IMR-90 (cell line): ENCODE data around the gene EHBP1. TPM values are rescaled to one million over a fixed set of nuclear protein-coding genes. Genes with fewer than 3 reads are reported as not detected.

Experiments used
- ATAC-seq: fragments of 200-7000 bp; cut with Tn5 transposase; 2 replicates; pipeline ENCODE4 v1.9.1; 2020; ENCODE audit warnings: low read depth, mild to moderate bottlenecking, moderate library complexity
- BruUV-seq: library from RNA; stranded (reverse); fragments of 400-500 nt; replicated peaks from 2 replicates; lab custom pipeline; 2021; lab: Mats Ljungman, UMichigan
- CTCF ChIA-PET: fragments of 300-600 bp; formaldehyde crosslinking; extraction: SDS; loops from one replicate; lab custom pipeline; 2021; ENCODE audit warnings: antibody characterized with exemption; lab: Yijun Ruan, JAX
- POLR2A ChIA-PET: fragments of 300-600 bp; sonication (Branson Sonifier 250); formaldehyde crosslinking; loops from one replicate; lab custom pipeline; 2022; ENCODE audit warnings: antibody characterized with exemption; ENCODE audit not compliant: unreplicated experiment; lab: Charles Lee
- DNase-seq: peaks from one replicate; pipeline ENCODE4 v3.0.0; 2013
- H2AFZ ChIP-seq: replicated peaks from 2 replicates; pipeline ENCODE3; 2013; ENCODE audit warnings: low read length, mild to moderate bottlenecking; ENCODE audit not compliant: poor library complexity
- H2AK5ac ChIP-seq: 2 replicates; pipeline ENCODE4 v1.6.1; 2013; ENCODE audit warnings: low read depth, low read length, inconsistent platforms
- H2AK9ac ChIP-seq: replicated peaks from 2 replicates; pipeline ENCODE3; 2013; ENCODE audit warnings: mild to moderate bottlenecking, low read depth, low read length, moderate library complexity; ENCODE audit not compliant: poor library complexity
- H2BK120ac ChIP-seq: 2 replicates; pipeline ENCODE4 v1.6.1; 2013; ENCODE audit warnings: low read depth, low read length, inconsistent platforms
- H2BK15ac ChIP-seq: 3 replicates; pipeline ENCODE4 v1.6.1; 2013; ENCODE audit warnings: low read depth, low read length, inconsistent platforms
- H2BK20ac ChIP-seq: 2 replicates; pipeline ENCODE4 v1.6.1; 2013; ENCODE audit warnings: low read depth, mild to moderate bottlenecking, inconsistent platforms, low read length, moderate library complexity
- H2BK5ac ChIP-seq: 2 replicates; pipeline ENCODE4 v1.6.1; 2013; ENCODE audit warnings: mild to moderate bottlenecking, low read depth, low read length, inconsistent platforms; ENCODE audit not compliant: poor library complexity, severe bottlenecking
- H3K14ac ChIP-seq: replicated peaks from 2 replicates; pipeline ENCODE4 v1.6.1; 2013; ENCODE audit warnings: low read depth, low read length, inconsistent platforms
- H3K18ac ChIP-seq: 2 replicates; pipeline ENCODE4 v1.6.1; 2013; ENCODE audit warnings: low read depth, low read length, control low read depth
- H3K23ac ChIP-seq: 2 replicates; pipeline ENCODE4 v1.6.1; 2013; ENCODE audit warnings: low read depth, low read length, inconsistent platforms
- H3K27ac ChIP-seq: 2 replicates; pipeline ENCODE4 v1.5.1; 2013; ENCODE audit warnings: mild to moderate bottlenecking, control low read depth, low read length; ENCODE audit not compliant: insufficient read depth
- H3K27me3 ChIP-seq: 2 replicates; pipeline ENCODE4 v1.6.1; 2013; ENCODE audit warnings: low read length; ENCODE audit not compliant: control insufficient read depth, insufficient read depth
- H3K36me3 ChIP-seq: 2 replicates; pipeline ENCODE4 v1.6.1; 2013; ENCODE audit warnings: low read length, mixed read lengths; ENCODE audit not compliant: control insufficient read depth, insufficient read depth
- H3K4ac ChIP-seq: 2 replicates; pipeline ENCODE4 v1.6.1; 2013; ENCODE audit warnings: low read depth, low read length, inconsistent platforms
- H3K4me1 ChIP-seq: 2 replicates; pipeline ENCODE4 v1.6.1; 2013; ENCODE audit warnings: low read length, mixed read lengths; ENCODE audit not compliant: control insufficient read depth, insufficient read depth
- H3K4me2 ChIP-seq: 2 replicates; pipeline ENCODE4 v1.6.1; 2013; ENCODE audit warnings: low read depth, mild to moderate bottlenecking, control low read depth, low read length, moderate library complexity
- H3K4me3 ChIP-seq: 2 replicates; pipeline ENCODE4 v1.5.1; 2013; ENCODE audit warnings: low read depth, mild to moderate bottlenecking, control low read depth, low read length, moderate library complexity; ENCODE audit not compliant: insufficient read depth
- H3K56ac ChIP-seq: 2 replicates; pipeline ENCODE4 v1.6.1; 2013; ENCODE audit warnings: low read length, inconsistent platforms; ENCODE audit not compliant: insufficient read depth; ENCODE audit errors: extremely low read depth
- H3K79me1 ChIP-seq, 2 experiments: 2 replicates each; pipeline ENCODE4 v1.6.1; 2013; ENCODE audit warnings: low read length in 2 of 2, inconsistent platforms in 1 of 2, low read depth in 1 of 2
- H3K9ac ChIP-seq: 2 replicates; pipeline ENCODE4 v1.6.1; 2013; ENCODE audit warnings: low read depth, low read length, control low read depth
- H3K9me1 ChIP-seq: 2 replicates; pipeline ENCODE4 v1.6.1; 2013; ENCODE audit warnings: low read length, inconsistent platforms; ENCODE audit not compliant: insufficient read depth
- H3K9me3 ChIP-seq: 2 replicates; pipeline ENCODE4 v1.6.1; 2013; ENCODE audit warnings: low read length; ENCODE audit not compliant: control insufficient read depth, insufficient read depth
- H4K20me1 ChIP-seq: 2 replicates; pipeline ENCODE4 v1.6.1; 2013; ENCODE audit warnings: low read length, inconsistent platforms; ENCODE audit not compliant: insufficient read depth
- H4K5ac ChIP-seq: 2 replicates; pipeline ENCODE4 v1.6.1; 2013; ENCODE audit warnings: mild to moderate bottlenecking, low read depth, low read length, control low read depth
- H4K8ac ChIP-seq, 2 experiments: 2 replicates each; pipeline ENCODE4 v1.6.1; 2013; ENCODE audit warnings: low read depth in 2 of 2, low read length in 2 of 2, control low read depth in 1 of 2, inconsistent platforms in 1 of 2
- H4K91ac ChIP-seq: 2 replicates; pipeline ENCODE4 v1.6.1; 2013; ENCODE audit warnings: low read depth, low read length, inconsistent platforms; ENCODE audit not compliant: insufficient read depth
- CHD1 ChIP-seq: IDR thresholded peaks from 2 replicates; pipeline ENCODE4 v1.6.1; 2012; ENCODE audit warnings: low read depth, low read length, improper control_type of control experiment
- MAFK ChIP-seq: IDR thresholded peaks from 2 replicates; pipeline ENCODE4 v1.6.1; 2012; ENCODE audit warnings: low read depth, low read length, improper control_type of control experiment
- MAZ ChIP-seq: IDR thresholded peaks from 2 replicates; pipeline ENCODE4 v1.6.1; 2012; ENCODE audit warnings: low read depth, mild to moderate bottlenecking, low read length, improper control_type of control experiment, moderate library complexity, borderline replicate concordance
- POLR2A ChIP-seq: IDR thresholded peaks from 2 replicates; pipeline ENCODE4 v1.6.1; 2012; ENCODE audit warnings: mild to moderate bottlenecking, low read depth, low read length
- RAD21 ChIP-seq: IDR thresholded peaks from 2 replicates; pipeline ENCODE4 v1.6.1; 2012; ENCODE audit warnings: low read length, improper control_type of control experiment
- WGBS, 2 experiments: methylation state at CpG; one replicate each; pipeline versions ENCODE4 v1.1.5 to v1.1.7; 2013; ENCODE audit warnings: missing lambda C conversion rate in 2 of 2; ENCODE audit not compliant: insufficient read length in 1 of 2; ENCODE audit errors: extremely low coverage in 2 of 2; 5-methylcytosine and 5-hydroxymethylcytosine counted together
- dilution Hi-C: fragments of 300-500 bp; cut with HindIII; formaldehyde crosslinking; loops from one replicate; pipeline ENCODE4 v1.14.3; 2018; ENCODE audit warnings: low sequenced_read_pairs; ENCODE audit not compliant: unreplicated experiment
- in situ Hi-C: fragments of 300-500 bp; cut with MboI; formaldehyde crosslinking; loops from 3 replicates; pipeline ENCODE4 v1.14.3; 2019; ENCODE audit warnings: low sequenced_read_pairs, inconsistent platforms, mixed read lengths
- intact Hi-C: fragments of 100-400 bp; cut with micrococcal nuclease; formaldehyde crosslinking; loops from 2 replicates; pipeline ENCODE4 v1.10.0; 2022
- polyA plus RNA-seq, 3 experiments: library from polyadenylated mRNA; depleted of rRNA; stranded (reverse); fragments of >200 nt; gene quantifications; 2 replicates each; pipeline ENCODE4 v1.2.3, GENCODE V29; 2012; ENCODE audit warnings: low replicate concordance in 1 of 3
- total RNA-seq: library from RNA; depleted of rRNA; stranded (reverse); fragments of >200 nt; gene quantifications from 2 replicates; pipeline ENCODE4 v1.2.3, GENCODE V29; 2012
- TF ChIP-seq, protein P1 (sequence below): fragments of 150-350 bp; IDR thresholded peaks from 2 replicates; pipeline ENCODE4 v1.6.1; 2016; ENCODE audit warnings: low read depth, mild to moderate bottlenecking, low read length, moderate library complexity, borderline replicate concordance

Gene EHBP1
- total and polyA plus RNA-seq, 2 of the 4 experiments (the other 2 are of a cell fraction): 28.3 to 44.4 TPM

DNA sequence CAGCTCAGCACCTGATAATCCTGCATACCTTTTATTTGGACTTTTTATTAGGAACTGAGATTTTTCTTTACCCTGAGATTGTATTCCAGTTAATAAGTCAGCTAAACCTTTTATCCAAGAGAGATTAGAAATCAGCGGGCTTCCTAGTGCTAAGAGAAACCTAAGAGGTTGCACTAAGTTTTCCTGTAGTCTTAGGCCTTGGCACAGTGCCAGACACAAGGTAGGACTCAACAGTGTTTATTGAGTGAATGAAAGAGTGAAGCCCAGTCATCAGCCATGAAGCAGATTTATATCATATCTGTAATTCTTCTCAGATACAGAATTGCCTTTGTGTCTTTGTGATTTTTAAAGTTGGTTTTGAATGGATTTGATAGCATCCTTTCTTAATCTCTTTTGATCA, 358.7 kb downstream of the EHBP1 start:
- Histone ChIP-seq H3K23ac (no peak overlapping the region), H3K9me3 (peaks cover 4% of the 10 kb centered on the region; the same call in 1 of the 2 replicates), H3K79me1 (no peaks in the 10 kb centered on the region), H2AK9ac (no peak overlapping the region), H3K9ac (no peak overlapping the region), H2BK15ac (no peak overlapping the region), H4K20me1 (no peaks in the 10 kb centered on the region), H2BK120ac (no peak overlapping the region), H2BK20ac (no peak overlapping the region), H3K4me1 (no peaks in the 10 kb centered on the region; the same call in 1 of the 2 replicates), H3K4me3 (no peak overlapping the region), H2AK5ac (no peak overlapping the region), H4K5ac (no peak overlapping the region), H3K27ac (no peak overlapping the region), H3K4ac (no peak overlapping the region), H3K18ac (no peak overlapping the region), H3K4me2 (no peak overlapping the region), H3K14ac (no peak overlapping the region), H3K56ac (no peak overlapping the region), H3K27me3 (peaks cover 35% of the 10 kb centered on the region), H2AFZ (no peak overlapping the region), H2BK5ac (no peak overlapping the region), H3K36me3 (no peaks in the 10 kb centered on the region), H4K8ac (no peak overlapping the region), H3K9me1 (no peaks in the 10 kb centered on the region), H4K91ac (no peak overlapping the region)
- in situ Hi-C loops: no loop called here
- ATAC-seq (no peak), DNase-seq (no peak)
- no peak for TF ChIP-seq RAD21
- no peak for TF ChIP-seq CHD1
- TF ChIP-seq MAFK: no peak
- no peak for TF ChIP-seq POLR2A
- no peak for TF ChIP-seq MAZ
- TF ChIP-seq, protein P1, sequence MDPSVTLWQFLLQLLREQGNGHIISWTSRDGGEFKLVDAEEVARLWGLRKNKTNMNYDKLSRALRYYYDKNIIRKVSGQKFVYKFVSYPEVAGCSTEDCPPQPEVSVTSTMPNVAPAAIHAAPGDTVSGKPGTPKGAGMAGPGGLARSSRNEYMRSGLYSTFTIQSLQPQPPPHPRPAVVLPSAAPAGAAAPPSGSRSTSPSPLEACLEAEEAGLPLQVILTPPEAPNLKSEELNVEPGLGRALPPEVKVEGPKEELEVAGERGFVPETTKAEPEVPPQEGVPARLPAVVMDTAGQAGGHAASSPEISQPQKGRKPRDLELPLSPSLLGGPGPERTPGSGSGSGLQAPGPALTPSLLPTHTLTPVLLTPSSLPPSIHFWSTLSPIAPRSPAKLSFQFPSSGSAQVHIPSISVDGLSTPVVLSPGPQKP: no peak
- CTCF ChIA-PET: no interaction called here
- no CpG with 5 or more reads among the region's 1 CpG for WGBS, 2 experiments
- intact Hi-C loops: no loop called here
- no TSS peak for BruUV-seq
- dilution Hi-C loops: no loop called here
- POLR2A ChIA-PET: no interaction called here
